Measurements from ENCODE around the gene SUB1.
"Not testable (repeated sequence)": the region's sequence is repeated elsewhere in the genome, so short reads cannot be mapped to it uniquely, and the experiment has no call there.

Gene SUB1

DNA sequence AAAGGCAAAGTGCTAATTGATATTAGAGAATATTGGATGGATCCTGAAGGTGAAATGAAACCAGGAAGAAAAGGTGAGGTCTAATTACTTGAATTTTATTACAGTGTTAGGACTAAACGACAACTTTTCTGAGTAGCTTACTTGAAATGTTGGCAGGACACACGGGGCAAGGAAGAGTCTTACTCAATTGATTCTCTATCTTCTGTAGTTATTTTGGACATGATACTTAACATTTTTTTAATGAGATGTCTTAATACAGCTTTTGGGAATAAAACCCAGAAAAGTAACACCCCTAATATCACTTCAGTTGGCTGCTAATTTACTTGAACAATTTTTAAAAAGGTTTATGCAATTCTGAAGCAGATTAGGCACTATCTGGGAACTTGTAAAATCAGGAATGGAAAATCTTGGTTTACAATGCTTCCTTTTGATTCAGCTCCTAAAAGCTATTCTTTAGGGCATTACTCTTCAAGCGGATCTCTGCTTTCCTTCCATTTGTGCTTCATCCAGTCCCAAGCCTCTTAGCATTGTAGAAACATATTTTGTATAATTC lies 13.7 kb downstream of the SUB1 start:
- DNase-seq (ENCODE audit: low read depth in 2 of 2) = no peak

DNA sequence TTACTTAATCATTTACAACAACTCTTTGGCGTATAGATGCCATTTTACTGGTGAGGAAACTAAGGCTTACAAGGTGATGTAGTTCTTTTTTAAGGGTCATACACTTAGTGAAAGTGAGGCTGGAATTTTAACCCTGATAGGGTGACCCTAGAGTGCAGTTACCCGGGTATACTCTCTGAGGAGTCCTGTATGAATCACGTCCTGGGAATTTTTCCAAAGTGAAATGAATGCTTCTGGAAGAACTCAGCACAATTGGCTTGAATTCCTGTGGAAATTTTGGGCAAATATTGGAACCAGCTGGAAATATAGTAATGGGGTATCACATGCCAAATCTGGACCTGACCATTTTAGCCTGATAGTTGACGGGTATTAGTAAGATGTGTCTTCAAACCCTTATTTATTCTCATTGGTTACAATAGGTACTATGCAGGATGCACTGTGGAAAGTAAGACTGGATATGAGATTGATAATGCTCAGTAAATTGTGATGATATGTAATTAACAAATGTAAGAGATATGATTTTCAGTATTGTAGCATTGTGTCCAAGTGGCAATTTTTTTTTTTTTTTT lies 14.8 kb downstream of the SUB1 start:
- peak; percentile 90 to 91 for DNase-seq (ENCODE audit: low read depth in 2 of 2)

DNA sequence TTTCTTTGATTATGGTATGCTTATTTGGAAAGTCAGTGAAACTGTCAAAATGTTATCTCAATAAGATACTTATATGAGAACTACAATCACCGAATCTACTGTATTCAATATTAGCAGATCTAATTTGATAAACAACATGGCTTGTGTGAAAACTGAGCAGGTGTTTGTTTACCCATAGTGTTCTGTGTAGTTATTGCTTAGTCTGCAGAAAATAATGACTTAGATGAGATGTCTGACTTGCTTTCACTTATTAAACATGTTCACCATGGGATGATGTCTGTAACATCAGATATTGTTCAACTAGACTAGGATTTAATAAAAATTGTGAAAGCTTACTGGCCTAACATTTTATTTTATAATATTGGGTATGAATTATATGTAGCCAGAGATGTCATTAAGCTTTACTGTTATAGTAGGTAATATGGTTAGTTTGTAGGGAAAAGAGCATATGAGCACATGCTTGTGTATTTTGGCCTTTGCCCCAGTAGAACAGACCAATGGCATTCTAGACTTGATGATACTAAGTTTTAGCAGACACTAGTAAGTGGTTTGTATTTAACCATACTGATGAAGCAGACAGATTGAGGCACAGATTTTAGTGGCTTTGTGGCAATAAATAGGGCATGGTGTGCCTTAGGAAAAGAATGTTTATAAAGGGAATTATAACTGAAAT lies 16.4 kb downstream of the SUB1 start:
- no peak for DNase-seq (ENCODE audit: low read depth in 2 of 2)

DNA sequence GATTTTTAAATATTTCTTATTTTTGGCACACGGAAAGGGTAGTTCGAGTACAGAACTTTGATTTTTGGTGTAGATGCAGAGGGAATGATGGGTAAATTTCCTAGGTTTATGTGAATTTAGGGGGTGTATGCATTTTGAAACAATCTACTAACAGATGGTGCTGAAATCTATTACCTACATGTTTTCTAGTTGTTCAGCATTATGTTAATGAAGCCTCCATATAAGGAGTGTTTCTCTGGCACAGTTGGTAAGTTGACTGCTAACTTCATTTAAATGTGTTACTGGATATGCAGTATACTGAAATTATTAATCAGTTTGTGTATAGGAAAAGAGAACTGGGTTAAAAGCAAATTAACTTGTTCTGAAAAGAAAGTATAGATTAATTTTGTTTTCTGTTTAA lies 17.5 kb downstream of the SUB1 start:
- no peak for DNase-seq (ENCODE audit: low read depth in 2 of 2)

DNA sequence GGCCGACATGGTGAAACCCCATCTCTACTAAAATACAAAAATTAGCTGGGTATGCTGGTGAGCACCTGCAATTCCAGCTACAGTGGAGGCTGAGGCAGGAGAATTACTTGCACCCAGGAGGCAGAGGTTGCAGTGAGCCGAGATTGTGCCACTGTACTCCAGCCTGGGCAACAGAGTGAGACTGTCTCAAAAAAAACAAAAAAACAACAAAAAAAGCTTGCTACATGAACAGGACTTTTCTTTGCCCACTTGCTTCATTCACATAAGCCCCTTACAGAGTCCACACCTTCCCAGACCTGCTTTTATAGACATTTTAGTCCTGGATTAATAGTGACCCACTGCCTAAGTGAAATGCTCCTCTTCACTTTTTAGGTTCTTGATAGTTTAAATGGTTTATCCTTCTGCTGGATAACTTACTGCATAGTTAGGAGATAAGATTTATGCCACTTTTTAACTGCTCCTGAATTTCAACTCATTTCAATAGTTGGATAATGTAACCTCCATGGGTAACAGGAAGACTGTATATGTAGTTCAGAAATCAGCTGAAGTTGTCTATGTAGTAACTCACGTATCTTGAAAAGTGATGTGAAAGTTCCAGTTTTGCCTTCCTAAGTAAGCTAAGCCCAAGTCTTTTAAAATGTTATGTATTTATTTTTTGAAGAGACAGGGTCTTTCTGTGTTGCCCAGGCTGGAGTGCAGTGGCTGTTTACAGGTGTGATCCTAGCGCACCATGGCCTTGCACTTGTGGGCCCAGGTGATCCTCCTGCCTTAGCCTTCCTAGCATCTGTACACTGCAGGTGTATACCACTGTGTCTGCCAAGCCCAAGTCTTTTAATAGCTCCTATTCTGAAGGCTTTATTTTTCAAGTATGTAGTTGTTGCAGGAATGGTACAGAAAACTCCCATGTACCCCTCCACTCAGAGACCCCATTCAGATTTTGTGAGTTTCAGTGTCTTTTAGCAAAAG lies 19.7 kb downstream of the SUB1 start:
- DNase-seq (ENCODE audit: low read depth in 2 of 2) = no peak

DNA sequence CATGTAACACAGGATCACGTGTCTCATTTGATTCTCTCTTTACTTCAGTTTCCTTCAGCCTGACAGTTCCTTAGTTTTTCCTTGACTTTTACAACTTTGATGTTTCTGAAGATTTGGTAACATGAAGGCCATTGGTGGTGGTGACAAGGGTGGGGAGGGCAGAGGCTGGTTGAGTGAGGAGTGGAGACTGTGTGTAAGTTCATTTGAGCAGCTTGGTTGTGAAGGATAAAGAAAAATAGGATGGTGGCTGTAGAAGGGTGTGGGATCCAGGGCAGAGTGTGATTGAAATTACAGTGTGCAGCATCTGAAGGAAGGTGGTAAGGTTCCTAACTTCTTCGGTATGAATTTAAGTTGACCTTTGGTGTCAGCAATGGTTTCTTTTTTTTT lies 20.4 kb downstream of the SUB1 start:
- no peak for DNase-seq (ENCODE audit: low read depth in 2 of 2)

DNA sequence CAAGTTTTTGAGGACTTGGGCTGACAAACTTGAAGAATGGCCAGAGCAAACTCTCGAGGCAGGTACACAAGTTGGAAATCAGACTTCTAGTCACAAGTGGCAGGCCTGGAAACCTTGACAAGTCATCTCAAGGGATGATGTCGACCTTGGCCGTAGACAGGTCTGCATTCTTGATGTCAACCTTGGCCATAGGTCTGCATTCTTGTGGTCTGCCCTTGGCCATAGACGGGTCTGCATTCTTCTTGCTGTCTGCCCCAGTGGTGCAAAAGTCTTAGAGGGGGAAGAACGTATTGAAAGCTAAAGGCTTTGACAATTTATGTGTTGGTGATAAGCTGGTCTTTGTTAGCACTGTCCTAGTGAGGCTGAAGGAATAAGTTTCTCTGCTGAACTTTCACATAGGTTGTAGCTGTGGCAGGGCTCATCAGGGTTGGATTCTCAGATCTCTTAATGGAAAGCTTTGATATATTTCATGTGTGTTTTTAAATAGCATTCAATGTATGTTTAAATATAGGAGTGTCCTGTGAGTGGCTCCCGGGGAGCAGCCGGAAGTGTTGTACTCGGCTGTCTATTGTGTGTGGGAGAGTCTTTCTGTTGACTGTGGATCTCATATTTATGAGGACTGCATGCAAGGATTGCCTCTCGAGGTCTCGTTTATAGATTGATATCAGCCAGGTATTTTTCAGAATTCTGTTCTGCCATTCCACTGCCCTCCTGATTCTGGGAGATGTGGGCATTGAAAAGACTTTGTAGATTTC lies 27.0 kb downstream of the SUB1 start:
- DNase-seq (ENCODE audit: low read depth in 2 of 2) = no peak

DNA sequence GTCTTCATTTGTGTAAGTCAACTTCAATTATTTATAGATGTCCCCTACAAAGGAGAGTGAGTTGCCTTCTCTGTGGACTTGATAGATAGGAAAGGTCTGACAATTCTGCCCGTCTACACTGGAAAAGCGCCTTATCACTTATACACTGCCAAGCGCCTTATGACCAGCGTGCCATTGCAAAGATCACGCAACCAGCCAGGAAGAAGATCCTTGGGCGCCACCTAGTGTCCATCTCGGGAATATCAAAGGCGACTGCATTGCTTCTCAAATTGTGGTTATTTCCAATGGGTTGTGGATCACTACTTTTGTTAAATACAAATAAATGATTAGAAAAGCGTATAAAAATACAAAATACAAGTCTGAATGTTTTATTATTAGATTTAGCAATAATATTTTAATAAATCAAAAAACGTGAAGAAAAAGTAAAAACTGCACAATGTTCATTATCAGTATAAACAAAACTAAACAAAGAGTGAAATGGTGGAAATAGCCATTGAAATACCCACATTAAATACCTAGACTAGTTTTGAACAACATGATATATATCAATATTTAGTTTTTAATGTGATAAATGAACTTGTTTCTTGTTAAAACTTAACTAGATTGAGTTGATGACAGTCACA lies 27.8 kb downstream of the SUB1 start:
- peak; percentile 50 to 61 for DNase-seq (ENCODE audit: low read depth in 2 of 2)

DNA sequence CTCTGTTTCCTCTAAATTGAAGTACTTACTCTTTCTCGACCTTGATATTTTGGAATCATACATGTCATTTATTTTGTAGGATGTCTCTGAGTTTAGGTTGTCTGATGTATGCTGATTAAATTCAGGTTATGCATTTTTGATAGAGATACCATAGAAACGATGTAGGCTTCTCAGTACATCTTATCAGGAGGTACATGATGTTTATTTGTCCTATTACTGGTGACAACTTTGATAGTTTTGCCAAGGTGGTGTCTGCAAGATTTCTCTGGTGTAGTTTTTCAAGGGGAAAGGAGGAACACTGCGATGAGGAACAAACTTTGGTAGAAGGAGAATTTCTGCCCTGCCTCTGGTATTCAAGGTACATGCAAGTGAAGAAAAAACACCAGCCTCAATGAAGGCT lies 29.9 kb downstream of the SUB1 start:
- DNase-seq (ENCODE audit: low read depth in 2 of 2) = no peak

DNA sequence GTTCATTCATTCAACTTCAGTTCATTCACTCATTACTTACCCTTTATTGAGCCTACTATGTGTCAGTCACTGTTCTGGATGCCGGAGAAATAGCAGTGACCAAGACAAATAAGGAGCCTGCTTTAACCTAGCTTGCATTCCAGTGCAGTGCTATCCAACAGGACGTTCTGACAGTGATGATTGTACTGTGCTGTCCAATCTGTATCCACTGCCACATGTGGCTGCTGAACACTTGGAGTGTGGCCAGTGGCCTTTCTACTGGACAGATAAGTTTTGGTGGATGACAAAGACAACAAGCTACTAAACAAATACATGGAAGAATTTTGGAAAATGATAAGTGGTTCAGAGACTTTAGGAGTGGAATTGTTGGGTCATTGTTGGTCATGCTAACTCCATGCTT lies 33.6 kb downstream of the SUB1 start:
- no peak for DNase-seq (ENCODE audit: low read depth in 2 of 2)

DNA sequence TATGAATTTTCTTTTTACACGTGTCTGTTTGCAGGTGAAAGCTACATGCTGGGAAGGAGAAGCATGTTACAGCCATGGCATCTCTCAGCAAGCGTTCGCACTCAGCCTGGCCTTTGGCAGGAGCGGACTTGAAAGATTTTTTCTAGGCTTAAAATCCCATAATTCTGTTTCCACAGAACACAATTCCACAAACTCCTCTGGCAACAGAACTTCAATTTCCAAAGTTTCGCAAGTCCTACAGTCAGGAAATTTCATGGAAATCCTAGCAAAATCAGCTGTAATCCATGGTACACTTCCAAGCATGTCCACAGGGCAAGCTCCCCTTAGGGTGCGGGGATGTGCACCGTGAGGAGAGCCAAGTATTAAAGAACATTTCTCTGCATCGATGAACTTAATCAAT lies 35.9 kb downstream of the SUB1 start:
- no peak for DNase-seq (ENCODE audit: low read depth in 2 of 2)

DNA sequence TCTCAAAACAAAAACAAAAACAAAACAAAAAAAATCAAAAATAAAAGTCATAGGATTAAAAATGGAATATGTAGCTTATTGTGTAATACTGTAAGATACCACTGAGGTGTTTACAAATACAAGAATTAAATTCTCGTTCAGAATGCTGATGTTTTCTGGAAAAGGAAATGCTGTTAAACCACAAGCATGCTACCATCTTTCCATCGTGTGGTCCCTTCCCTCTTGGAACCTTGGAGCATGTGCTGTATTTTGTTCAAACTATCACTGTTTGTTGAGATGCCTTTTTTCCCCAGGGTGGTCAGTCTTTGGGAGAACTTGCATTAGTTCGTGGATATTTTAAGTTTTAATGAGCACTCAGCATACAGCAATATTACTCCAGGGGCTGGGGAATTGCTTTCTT lies 39.7 kb downstream of the SUB1 start:
- DNase-seq (ENCODE audit: low read depth in 2 of 2) = peak; percentile 27 to 33

DNA sequence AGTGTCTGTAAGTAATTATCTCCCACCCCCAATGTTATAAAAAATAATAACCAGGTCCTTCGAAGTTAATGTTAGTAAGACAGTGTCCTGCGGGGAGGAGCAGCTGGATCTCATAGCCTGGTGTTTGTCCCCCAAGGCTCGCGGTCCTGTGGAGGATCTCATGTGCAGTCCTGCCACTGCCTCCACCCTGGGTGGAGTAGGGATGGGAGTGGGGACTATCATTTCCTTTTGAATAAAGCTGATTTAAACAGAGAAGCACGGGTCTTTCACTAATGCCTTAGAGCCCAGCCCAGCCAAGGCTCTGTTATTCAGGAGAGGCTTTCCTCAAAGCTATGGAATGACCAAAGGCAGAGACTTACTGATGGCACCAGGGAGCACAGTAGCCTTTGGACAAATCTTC lies 40.2 kb downstream of the SUB1 start:
- no peak for DNase-seq (ENCODE audit: low read depth in 2 of 2)

DNA sequence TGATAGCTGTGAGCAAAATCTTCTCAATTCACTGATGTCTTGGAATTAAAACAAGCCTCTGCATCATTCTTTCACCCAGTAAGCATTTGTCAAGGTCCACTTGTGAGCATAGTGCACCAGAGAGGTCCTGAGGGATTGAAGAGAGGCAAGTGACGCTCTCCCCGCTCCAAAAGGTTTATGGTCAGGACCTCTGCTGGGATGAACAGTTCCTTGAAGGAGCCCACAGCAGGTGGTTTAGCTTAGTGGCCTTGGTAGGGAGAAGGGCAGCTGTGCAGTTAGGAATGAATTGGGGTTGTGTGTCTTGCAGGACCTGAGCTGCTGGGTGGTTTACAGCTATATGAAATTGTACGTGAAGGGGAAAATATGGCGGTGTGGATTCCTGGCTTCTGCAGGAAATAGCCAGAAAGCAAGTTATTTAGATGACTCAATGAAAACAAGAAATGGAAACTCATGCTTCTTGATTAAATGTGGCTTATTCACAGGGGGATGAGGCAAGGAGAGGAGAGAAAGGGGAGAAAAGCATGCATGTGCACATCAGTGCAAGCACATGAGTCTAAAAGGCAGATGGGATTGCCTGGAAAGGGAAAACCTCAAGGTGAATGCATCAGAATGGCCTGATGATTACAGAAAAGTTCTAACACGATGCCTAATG lies 42.0 kb downstream of the SUB1 start:
- DNase-seq (ENCODE audit: low read depth in 2 of 2) = no peak

DNA sequence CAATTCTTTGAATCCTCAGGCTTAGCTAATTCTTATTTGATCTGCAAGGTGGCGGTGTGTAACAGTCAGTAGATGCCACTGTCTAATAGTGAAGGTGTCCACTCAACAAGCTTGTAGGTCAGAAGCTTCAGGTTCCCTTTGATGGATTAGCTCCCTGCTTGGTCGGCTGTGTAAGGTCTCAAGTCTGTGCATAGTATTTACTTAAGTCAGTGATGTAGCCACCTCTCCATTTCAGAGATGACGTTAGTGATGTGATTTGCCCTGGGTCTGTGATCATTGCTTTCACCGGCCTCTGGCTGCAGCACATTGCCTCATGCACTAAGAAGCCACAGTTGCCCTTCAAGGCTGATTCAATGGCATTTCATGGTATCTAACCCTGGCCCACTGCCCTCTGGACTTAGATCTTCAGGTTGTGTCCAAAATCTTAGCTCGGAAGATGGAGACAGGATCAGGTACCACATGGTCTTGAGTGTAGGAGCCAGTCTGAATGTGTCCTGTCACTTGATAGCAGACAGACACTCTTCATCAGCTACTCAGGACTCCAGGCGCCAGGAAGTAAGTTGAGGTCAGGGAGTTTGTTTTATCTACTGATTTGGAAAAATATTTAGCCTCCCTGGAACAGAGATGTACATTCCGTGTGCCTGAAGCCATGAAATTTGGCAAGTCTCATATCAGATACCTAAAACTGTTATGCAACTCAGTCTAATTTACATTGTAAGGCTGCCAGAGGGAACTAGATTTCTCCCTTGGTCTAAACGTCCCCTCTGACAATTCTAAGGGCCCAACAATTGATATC lies 42.9 kb downstream of the SUB1 start:
- DNase-seq (ENCODE audit: low read depth in 2 of 2) = no peak

DNA sequence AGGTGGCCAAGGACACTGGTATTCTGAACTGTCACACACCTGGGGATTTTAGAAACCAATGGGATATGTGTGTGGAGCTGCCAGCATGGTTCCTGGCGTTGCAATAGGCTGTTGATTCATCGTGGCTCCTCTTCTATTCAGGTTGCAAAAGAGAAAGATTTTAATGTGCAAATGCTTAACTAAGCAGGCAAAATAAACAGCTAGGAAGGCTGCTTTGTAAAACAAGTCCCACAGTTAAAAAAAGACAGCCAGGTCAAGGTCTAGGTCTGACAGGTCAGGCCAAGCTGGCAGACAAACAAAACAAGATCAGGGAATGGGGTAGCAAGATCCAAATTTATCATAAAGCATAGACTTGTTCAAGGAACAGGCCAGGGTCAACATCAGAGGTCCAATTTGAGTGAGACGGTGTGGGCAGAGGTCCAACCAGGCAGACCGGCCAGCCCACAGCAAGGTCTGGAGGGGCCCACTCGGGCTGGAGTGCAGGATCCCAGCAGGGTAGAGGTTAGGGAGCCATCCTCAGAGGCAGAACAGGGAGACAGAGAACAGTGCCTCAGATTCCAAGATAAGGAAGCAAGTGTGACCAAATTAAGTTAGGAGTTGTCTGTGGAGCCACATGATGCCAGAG lies 45.6 kb downstream of the SUB1 start:
- DNase-seq (ENCODE audit: low read depth in 2 of 2) = no peak

DNA sequence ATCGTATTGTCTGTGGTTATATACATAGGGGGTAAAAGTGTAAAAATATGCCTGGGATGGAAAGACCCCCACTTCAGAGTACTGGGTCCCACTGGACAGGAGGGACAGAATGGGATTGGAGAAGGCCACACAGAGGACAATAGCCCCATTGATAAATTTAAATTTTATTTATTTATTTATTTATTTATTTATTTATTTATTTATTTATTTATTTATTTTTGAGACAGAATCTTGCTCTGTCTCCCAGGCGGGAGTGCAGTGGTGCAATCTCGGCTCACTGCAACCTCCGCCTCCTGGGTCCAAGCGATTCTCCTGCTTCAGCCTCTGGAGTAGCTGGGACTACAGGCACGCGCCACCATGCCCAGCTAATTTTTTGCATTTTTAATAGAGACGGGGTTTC lies 47.7 kb downstream of the SUB1 start:
- DNase-seq (ENCODE audit: low read depth in 2 of 2) = not testable (repeated sequence)

DNA sequence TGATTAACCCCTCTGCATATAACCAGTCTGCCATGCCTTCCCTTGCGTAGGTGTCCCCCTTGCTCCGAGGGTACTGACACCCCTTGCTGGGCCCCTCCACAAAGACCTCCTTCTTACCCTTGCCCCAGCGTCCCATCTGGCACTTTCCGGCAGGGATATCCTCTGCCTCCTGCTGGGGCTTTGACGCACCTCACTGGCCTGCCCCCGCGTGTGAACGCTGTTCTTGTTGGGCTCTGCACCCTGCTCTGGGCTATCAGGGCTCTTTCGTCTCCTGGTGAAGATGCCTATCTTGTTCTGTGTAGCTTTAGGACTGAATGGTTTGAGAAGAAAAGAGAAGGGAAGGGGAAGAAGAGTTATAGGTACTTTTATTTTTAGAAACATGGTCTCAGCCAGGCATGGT lies 53.0 kb downstream of the SUB1 start:
- no peak for DNase-seq (ENCODE audit: low read depth in 2 of 2)

DNA sequence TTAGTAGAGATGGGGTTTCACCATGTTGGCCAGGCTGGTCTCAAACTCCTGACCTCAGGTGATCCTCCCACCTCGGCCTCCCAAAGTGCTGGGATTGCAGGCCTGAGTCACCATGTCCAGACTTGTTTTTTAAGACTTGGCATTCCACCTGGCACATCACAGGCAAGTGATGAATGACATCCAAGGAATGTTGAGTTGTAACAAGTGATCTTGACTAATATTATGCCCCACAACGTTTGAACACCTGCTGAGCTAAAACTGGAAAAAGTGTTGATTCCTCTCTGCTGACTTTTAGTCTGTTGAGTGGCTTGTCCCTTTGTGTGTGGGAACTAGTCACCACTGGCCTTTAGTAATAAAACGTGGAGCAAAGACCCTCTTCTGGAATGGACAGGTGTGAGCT lies 54.6 kb downstream of the SUB1 start:
- DNase-seq (ENCODE audit: low read depth in 2 of 2) = no peak

All from fibroblast of skin of left quadriceps (primary cell).